Activated CD4-positive, alpha-beta T cell treated with anti-CD3 and anti-CD28 coated beads for 36 hours (primary cell): ENCODE results near the gene MAN1A1. TPM values are rescaled to one million over a fixed set of nuclear protein-coding genes. Genes with fewer than 3 reads are reported as not detected.

Source experiments
- ATAC-seq: fragments of 200-7000 bp; cut with Tn5 transposase; one replicate; pipeline ENCODE4 v1.10.0; 2021; ENCODE audit warnings: mild to moderate bottlenecking, moderate library complexity
- CTCF ChIA-PET: fragments of 350-600 bp; sonication (Branson Sonifier 250); formaldehyde crosslinking; loops from one replicate; lab custom pipeline; 2021; ENCODE audit warnings: antibody characterized with exemption; lab: Charles Lee
- POLR2A ChIA-PET: fragments of 350-600 bp; sonication (Branson Sonifier 250); formaldehyde crosslinking; loops from one replicate; lab custom pipeline; 2021; ENCODE audit warnings: antibody characterized with exemption, inconsistent platforms; lab: Charles Lee
- DNase-seq: peaks from one replicate; pipeline ENCODE4 v3.0.0-alpha.2; 2020
- H3K27ac Mint-ChIP-seq: one replicate; pipeline ENCODE4 v1.8.0; 2021; ENCODE audit warnings: mixed read lengths
- H3K27me3 Mint-ChIP-seq: one replicate; pipeline ENCODE4 v1.8.0; 2021; ENCODE audit warnings: mixed read lengths
- H3K36me3 Mint-ChIP-seq: one replicate; pipeline ENCODE4 v1.8.0; 2021; ENCODE audit warnings: low read depth, mixed read lengths
- H3K4me1 Mint-ChIP-seq: one replicate; pipeline ENCODE4 v1.8.0; 2021; ENCODE audit warnings: mixed read lengths
- H3K4me3 Mint-ChIP-seq: one replicate; pipeline ENCODE4 v1.8.0; 2021; ENCODE audit warnings: mild to moderate bottlenecking, moderate library complexity, mixed read lengths
- H3K9me3 Mint-ChIP-seq: one replicate; pipeline ENCODE4 v1.8.0; 2021; ENCODE audit warnings: low read depth, mixed read lengths
- intact Hi-C, 2 experiments: fragments of 100-400 bp; cut with DNase I in 1 of 2; cut with micrococcal nuclease in 1 of 2; formaldehyde crosslinking; loops; one replicate each; pipeline versions ENCODE4 v1.14.2 to v1.15.1; 2022 to 2024; cut with DNase I, micrococcal nuclease
- total RNA-seq, 2 experiments: library from RNA; stranded (reverse); gene quantifications; one replicate each; pipeline ENCODE4 v1.2.3, GENCODE V29; 2021

MAN1A1 gene
- total RNA-seq, 2 experiments from 2014 or later = 15.3 to 18.4 TPM

DNA sequence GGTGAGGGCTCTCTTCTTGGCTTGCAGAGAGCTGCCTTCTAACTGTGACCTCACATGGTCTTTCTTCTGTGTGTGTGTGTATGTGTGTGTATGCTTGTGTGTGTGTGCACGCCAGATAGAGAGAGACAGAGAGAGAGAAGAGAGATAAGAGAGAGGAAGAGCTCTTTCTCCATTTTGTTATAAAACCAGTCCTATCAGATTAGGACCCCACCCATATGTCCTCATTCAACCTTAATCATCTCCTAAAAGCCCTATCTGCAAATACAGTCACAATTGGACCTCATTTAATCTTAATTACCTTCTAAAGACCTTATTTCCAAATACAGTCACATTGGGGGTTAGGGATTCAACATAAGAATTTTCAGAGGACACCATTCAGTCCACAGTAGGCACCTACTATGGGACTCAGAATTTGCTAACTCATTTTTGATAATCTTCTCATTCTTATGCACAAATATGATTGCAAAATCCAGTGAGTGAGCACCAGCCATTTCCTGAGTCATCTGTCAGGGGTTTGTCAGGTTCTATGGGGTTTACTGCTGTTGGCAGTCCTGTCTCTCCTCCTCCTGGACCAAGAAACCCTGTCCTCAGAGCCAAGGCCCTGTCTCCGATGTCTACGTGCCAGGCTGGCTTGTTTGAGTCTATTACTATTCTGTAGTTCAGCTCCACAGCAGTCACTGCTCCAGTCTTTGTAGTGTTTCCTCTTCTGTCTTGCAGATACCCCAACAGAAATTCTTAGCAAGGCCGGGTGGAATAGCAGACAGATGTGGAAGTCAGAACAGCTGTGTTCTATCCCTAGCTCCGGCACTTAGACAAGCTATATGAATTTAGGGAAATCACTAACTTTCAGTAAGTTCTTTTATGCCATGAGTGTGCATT, 212.1 kb downstream of the MAN1A1 start:
- H3K4me3 Mint-ChIP-seq = no peak overlapping the region
- POLR2A ChIA-PET = no interaction called here

DNA sequence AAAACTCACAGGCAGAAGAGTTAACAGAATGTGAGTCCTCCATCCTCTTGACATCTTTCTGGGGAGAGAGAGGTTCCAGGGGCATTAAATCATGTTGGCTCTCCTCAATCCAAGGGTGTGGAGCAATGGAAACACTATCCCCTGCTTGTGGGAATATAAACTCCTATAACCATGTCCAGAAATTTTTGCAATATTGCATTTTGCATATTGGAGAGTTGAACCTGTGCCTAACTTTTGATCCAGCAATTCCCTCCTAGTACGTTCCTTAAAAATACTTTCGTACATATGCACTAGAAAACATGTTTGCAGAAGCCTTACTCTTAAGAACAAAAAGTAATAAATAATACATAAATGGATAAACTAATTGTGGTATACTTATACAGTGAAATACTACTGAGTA, 214.8 kb downstream of the MAN1A1 start:
- ATAC-seq (no peak), DNase-seq (no peak)
- Mint-ChIP-seq H3K36me3 (no peaks in the 10 kb centered on the region), H3K4me1 (no peaks in the 10 kb centered on the region), H3K4me3 (no peak overlapping the region), H3K27ac (no peak overlapping the region), H3K9me3 (no peaks in the 10 kb centered on the region), H3K27me3 (no peaks in the 10 kb centered on the region)
- CTCF ChIA-PET = interaction anchor here (0.7 kb wide), 1 partner anchor 53 kb away, joined by 5 read pairs; no protein-coding TSS in a partner anchor
- POLR2A ChIA-PET = no interaction called here
- intact Hi-C loops = loop anchor here in 1 of 2 experiments (5.0 kb wide), 1 partner anchor 218 kb away; no protein-coding TSS in a partner anchor

More for the DNA sequence above, 212.1 kb downstream of the MAN1A1 start:
- intact Hi-C loops = no loop called here
- Mint-ChIP-seq H3K4me1 (no peaks in the 10 kb centered on the region), H3K36me3 (no peaks in the 10 kb centered on the region), H3K27me3 (no peaks in the 10 kb centered on the region), H3K27ac (no peak overlapping the region), H3K9me3 (no peaks in the 10 kb centered on the region)
- ATAC-seq (no peak), DNase-seq (no peak)
- CTCF ChIA-PET = interaction anchor here (1.0 to 1.7 kb wide), 3 partner anchors 8 to 13 kb away, joined by 3 to 11 read pairs (median 3); no protein-coding TSS in a partner anchor

DNA sequence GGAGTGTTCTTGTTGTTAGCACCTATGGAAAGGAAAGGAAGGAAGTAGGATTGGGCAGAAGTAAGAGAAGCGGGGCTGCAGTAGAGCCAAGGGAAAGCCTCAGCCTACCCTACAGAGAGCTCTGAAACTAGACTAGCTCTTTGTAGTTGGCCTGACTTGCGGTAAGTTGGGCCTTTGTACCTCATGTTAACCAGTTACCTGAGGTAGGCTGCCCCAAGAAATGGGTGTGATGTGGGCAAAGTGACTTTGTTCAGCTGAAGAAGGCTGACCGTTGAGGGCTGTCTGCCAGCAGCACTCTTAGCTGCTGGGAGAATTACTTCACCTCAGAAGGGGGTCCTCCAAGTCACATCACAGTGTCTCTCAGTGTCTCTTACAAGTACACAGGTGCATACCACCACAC, 216.2 kb downstream of the MAN1A1 start:
- no peak for DNase-seq
- CTCF ChIA-PET = interaction anchor here (1.2 to 2.4 kb wide), 3 partner anchors 15 to 23 kb away, joined by 3 to 10 read pairs (median 6); no protein-coding TSS in a partner anchor

DNA sequence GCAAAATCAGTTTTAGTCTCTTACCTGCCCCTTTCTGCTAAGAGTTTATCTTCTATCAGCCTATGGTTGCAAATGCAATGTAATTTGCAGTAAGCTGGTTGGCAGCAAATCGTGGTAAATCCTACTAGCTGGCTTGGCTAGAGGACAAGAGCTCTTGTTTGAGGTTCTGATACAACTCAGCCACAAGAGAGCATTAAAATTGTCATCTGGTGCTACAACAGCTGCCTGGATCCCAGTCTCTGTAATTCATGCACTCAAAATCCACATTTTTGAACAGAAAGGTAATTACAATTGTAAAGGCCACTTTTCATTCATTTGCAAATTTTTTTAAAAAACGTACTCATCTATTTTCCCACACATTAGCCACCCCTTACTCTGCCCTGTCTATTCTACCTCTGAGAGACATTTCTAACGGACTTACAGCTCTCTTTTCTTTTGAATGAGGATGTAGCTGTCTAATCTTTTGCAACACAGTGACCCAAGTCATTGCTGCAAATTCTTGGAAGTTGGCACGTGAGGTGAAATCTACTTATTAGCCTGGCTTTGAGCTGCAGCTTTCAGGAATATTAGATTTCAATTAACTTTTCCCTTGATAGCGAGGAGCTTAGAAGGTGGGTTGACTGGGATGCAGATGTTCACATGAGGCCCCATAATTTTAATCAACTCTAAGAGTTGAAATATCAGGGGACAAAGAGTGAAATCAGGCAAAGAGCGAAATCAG, 217.1 kb downstream of the MAN1A1 start:
- no peak for DNase-seq
- H3K36me3 Mint-ChIP-seq = no peaks in the 10 kb centered on the region
- CTCF ChIA-PET = interaction anchor here (0.6 to 2.4 kb wide), 11 partner anchors 10 to 1126 kb away, joined by 3 to 10 read pairs (median 3); no protein-coding TSS in a partner anchor

More for the DNA sequence above, 216.2 kb downstream of the MAN1A1 start:
- H3K9me3 Mint-ChIP-seq = no peaks in the 10 kb centered on the region
- ATAC-seq = no peak
- peaks cover 6% of the 10 kb centered on the region for H3K4me1 Mint-ChIP-seq
- POLR2A ChIA-PET = no interaction called here
- intact Hi-C loops = loop anchor here in 1 of 2 experiments (5.0 kb wide), 1 partner anchor 219 kb away; no protein-coding TSS in a partner anchor
- no peaks in the 10 kb centered on the region for H3K27me3 Mint-ChIP-seq
- H3K4me3 Mint-ChIP-seq = no peak overlapping the region
- no peaks in the 10 kb centered on the region for H3K36me3 Mint-ChIP-seq
- H3K27ac Mint-ChIP-seq = no peak overlapping the region

DNA sequence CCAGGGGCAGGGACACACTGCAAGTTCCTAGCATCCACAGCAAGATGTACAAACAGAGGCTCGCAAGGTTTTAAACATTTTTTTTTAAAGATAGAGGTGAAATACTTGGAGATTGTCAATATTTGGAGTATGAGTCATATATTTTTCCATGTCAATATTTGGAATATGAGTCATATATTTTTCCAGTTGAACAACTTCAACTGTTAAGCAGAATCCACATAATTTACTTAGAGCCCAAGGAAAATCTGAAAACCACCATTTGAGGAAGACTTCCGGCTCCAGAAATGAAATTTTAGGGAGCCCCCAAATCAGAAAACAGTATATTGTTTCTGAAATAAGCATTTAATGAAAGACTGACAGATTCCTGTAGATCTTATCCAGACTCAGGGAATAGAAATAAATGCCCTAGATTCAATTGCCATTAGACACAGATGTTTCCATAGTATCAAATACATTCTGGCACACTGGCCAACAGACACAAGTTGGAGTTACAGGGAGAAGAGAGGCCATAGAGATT, 219.5 kb downstream of the MAN1A1 start:
- ChIA-PET CTCF (interaction anchor here (0.6 to 1.9 kb wide), 28 partner anchors 8 to 612 kb away, joined by 3 to 13 read pairs (median 4); no protein-coding TSS in a partner anchor), POLR2A (interaction anchor here (0.6 kb wide), 1 partner anchor 54 kb away, joined by 3 read pairs; no protein-coding TSS in a partner anchor)
- ATAC-seq (no peak), DNase-seq (no peak)
- Mint-ChIP-seq H3K4me3 (no peak overlapping the region), H3K4me1 (peaks cover 6% of the 10 kb centered on the region), H3K9me3 (no peaks in the 10 kb centered on the region), H3K27me3 (no peaks in the 10 kb centered on the region), H3K36me3 (no peaks in the 10 kb centered on the region), H3K27ac (no peak overlapping the region)
- intact Hi-C loops = loop anchor here (2.0 to 5.0 kb wide), 2 partner anchors 17 to 222 kb away; no protein-coding TSS in a partner anchor

More for the DNA sequence above, 217.1 kb downstream of the MAN1A1 start:
- POLR2A ChIA-PET = no interaction called here
- H3K27ac Mint-ChIP-seq = no peak overlapping the region
- H3K4me1 Mint-ChIP-seq = peaks cover 6% of the 10 kb centered on the region
- H3K4me3 Mint-ChIP-seq = no peak overlapping the region
- ATAC-seq = no peak
- no peaks in the 10 kb centered on the region for H3K9me3 Mint-ChIP-seq
- intact Hi-C loops = loop anchor here in 1 of 2 experiments (5.0 kb wide), 1 partner anchor 220 kb away; no protein-coding TSS in a partner anchor
- no peaks in the 10 kb centered on the region for H3K27me3 Mint-ChIP-seq

DNA sequence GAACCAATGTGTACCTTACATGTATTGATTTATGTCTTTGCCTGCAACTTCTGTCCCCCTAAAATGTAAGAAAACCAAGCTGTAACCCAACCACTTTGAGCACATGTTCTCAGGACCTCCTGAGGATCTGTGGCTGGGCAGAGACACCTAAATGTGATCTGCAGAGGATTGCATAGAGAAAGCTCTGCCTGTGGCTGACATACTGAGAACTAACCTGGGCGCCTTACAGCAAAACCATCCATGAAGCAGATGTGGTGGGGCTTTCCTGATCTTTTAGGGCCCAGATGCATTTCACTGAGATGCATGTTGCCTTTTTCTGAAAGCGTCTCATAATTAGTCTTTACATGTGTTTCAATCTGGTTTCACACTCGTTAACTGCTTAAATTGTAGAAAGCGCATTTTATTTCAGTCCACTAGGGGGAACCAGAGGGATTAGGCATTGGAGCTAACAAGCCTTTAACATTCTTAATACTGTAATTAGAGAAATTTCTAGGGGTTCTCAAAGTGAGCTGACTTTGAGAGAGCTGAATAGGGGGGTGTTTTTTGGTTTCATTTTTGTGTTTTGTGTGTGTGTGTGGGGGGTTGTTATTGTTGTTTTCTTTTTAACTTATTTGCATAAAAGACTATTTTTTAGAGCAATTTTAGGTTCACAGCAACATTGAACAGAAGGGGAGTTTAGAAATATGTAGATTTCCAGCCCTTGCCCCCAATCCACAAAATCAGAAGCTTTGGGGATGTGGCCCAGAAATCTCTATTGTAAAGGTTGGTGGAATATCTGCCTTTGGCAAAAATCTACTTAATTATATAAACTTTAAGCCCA, 220.2 kb downstream of the MAN1A1 start:
- POLR2A ChIA-PET = interaction anchor here (0.6 kb wide), 2 partner anchors 55 to 593 kb away, joined by 3 to 4 read pairs; no protein-coding TSS in a partner anchor
- ATAC-seq (peak; percentile 86), DNase-seq (no peak)
- intact Hi-C loops = loop anchor here in 1 of 2 experiments (2.0 kb wide), 1 partner anchor 17 kb away; no protein-coding TSS in a partner anchor
- CTCF ChIA-PET = interaction anchor here (0.6 to 1.9 kb wide), 35 partner anchors 9 to 739 kb away, joined by 3 to 13 read pairs (median 3); no protein-coding TSS in a partner anchor
- Mint-ChIP-seq H3K27ac (no peak overlapping the region), H3K4me1 (peaks cover 6% of the 10 kb centered on the region), H3K4me3 (no peak overlapping the region), H3K36me3 (no peaks in the 10 kb centered on the region), H3K9me3 (no peaks in the 10 kb centered on the region), H3K27me3 (no peaks in the 10 kb centered on the region)

DNA sequence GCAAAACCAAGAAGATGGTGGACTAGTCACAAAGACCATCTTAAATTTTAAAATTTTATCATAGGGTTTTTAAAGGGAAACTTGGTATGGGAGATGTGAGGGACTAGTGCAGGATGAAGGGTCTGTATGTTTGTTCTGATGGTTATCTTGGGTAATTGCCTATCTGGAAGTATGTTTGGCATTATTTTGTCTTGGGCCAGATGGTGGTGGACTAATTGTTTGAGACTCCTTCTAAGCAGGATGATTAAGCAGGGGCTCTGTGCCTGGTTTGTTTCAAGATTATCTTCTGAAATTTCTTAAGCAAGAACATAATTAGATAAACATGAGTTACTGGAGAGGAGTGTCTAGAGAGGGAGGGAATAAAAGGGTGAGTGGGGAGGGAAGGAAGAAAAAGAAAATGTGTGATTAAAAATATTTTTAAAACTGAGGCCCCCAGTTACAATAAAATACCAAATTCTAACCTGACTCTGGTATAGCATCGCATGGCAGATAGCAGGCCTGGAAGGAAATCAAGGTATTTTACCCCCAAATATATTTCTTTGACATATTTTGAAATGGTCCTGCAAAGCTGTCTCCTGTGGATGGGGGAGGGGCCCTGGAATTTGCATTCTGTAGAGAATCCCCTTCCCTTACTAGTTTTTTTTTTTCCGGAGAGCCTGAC, 221.2 kb downstream of the MAN1A1 start:
- no peak overlapping the region for H3K4me3 Mint-ChIP-seq
- intact Hi-C loops = loop anchor here in 1 of 2 experiments (2.0 kb wide), 1 partner anchor 18 kb away; no protein-coding TSS in a partner anchor
- no peaks in the 10 kb centered on the region for H3K9me3 Mint-ChIP-seq
- ATAC-seq (no peak), DNase-seq (no peak)
- H3K27ac Mint-ChIP-seq = no peak overlapping the region
- H3K27me3 Mint-ChIP-seq = no peaks in the 10 kb centered on the region
- no peaks in the 10 kb centered on the region for H3K36me3 Mint-ChIP-seq
- ChIA-PET CTCF (interaction anchor here (0.7 to 1.9 kb wide), 17 partner anchors 9 to 331 kb away, joined by 3 to 13 read pairs (median 4); no protein-coding TSS in a partner anchor), POLR2A (no interaction called here)
- peaks cover 6% of the 10 kb centered on the region for H3K4me1 Mint-ChIP-seq

DNA sequence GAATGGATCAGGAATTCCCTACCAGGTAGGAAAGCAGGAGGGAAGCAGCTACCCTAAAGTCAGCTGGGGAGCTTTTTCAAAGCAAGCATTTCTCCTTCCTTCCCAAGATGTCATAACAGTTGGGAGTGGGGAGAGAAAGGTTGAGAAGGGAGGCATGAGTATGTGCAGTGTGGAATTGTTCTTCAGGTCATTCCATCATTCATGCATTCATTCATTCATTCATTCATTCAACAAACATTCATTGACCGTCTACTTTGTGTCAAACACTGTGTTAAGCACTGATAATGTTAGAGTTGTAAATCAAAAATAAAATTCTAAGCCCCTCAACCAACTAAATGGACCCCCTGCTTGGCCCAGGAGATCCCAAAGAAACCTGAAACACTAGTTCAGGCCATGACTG, 221.9 kb downstream of the MAN1A1 start:
- Mint-ChIP-seq H3K27me3 (no peaks in the 10 kb centered on the region), H3K4me1 (peaks cover 6% of the 10 kb centered on the region), H3K36me3 (no peaks in the 10 kb centered on the region), H3K9me3 (no peaks in the 10 kb centered on the region), H3K27ac (no peak overlapping the region), H3K4me3 (no peak overlapping the region)
- ChIA-PET CTCF (interaction anchor here (1.0 to 2.0 kb wide), 4 partner anchors 10 to 162 kb away, joined by 4 to 12 read pairs (median 6); no protein-coding TSS in a partner anchor), POLR2A (no interaction called here)
- DNase-seq (no peak), ATAC-seq (no peak)
- intact Hi-C loops = loop anchor here in 1 of 2 experiments (2.0 kb wide), 1 partner anchor 19 kb away; no protein-coding TSS in a partner anchor
